GM12892 (cell line): ENCODE results near the gene SMU1.

Source experiments
- POLR2A ChIP-seq: IDR thresholded peaks from 2 replicates; pipeline ENCODE4 v1.6.1; 2011; ENCODE audit warnings: low read depth, low read length, control low read depth
- POLR2AphosphoS5 ChIP-seq: IDR thresholded peaks from 2 replicates; pipeline ENCODE4 v1.6.1; 2011; ENCODE audit warnings: low read depth, low read length, control low read depth

DNA sequence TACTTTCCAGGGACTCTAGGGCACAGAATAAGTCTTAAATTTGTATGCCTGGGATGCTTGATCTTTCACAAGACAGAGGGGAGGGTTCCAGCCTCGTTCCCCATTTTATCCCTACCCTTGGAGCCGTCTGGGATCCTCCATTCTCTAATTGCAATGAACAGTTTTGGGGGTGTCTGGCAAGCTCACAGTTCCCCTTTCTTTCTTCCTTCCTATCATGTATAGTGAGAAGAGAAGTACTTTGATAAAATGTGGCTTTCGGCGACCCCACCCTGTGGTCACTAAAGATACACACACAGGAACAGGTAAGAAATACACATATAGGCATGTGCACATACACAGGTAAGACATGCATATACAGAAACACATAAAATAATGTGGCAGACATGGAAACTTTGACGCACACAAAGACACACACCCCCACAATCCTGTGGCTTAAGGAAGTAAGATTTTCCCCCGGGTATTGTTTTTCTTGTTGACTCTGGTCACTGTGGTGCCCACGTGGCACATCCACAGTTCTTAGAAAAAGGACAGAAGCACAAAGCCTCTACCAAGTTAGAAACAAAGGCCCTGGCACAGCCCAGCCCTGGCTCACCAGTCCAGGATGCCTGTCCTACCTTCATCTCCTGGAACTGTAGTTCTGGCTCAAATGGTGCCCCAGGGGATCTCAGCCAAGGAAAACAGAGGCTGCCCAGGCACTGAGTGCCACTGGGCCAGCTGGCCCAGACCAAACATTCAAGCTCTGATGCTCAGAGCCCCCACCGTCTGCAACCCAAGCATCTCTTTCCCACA is 6.3 kb upstream of the SMU1 start:
- TF ChIP-seq POLR2A, result no peak
- TF ChIP-seq POLR2AphosphoS5, result no peak
